Hepatocyte (in vitro differentiated cells): ENCODE measurements around the gene TRMT1.

Experiments used
- EZH2 ChIP-seq: fragments of 200-600 bp; sonication (generic); IDR thresholded peaks from 2 replicates; pipeline ENCODE4 v1.6.1; 2016; ENCODE audit warnings: antibody characterized with exemption, mild to moderate bottlenecking, borderline replicate concordance
- EZH2phosphoT487 ChIP-seq: fragments of 200-600 bp; sonication (generic); IDR thresholded peaks from one replicate; pipeline ENCODE4 v1.6.1; 2018; ENCODE audit warnings: antibody characterized with exemption, mild to moderate bottlenecking, low read depth, moderate library complexity; ENCODE audit not compliant: unreplicated experiment, severe bottlenecking
- TF ChIP-seq, protein P1 (sequence below): fragments of 200-600 bp; sonication (generic); IDR thresholded peaks from 2 replicates; pipeline ENCODE4 v1.5.1; 2016; ENCODE audit warnings: antibody characterized with exemption, mild to moderate bottlenecking; ENCODE audit not compliant: poor library complexity

DNA sequence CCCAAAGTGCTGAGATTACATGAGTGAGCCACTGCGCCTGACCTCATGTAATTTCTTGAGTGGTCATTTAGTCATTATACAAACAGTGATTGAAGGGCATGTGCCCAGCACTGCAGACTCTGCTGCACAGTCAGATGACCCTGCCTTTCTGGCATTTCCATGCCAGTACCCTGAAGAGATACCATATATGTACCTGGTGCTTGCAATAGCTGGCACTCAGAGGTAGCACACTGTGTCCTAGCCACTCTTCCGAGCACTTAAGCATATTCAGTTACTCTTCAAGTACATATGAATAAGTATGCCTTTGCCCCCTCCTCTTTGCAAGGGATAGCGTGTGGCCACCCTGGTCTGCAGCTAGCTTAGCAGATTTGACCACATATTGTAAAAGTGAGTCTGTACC, 18.1 kb upstream of the TRMT1 start:
- TF ChIP-seq, protein P1, sequence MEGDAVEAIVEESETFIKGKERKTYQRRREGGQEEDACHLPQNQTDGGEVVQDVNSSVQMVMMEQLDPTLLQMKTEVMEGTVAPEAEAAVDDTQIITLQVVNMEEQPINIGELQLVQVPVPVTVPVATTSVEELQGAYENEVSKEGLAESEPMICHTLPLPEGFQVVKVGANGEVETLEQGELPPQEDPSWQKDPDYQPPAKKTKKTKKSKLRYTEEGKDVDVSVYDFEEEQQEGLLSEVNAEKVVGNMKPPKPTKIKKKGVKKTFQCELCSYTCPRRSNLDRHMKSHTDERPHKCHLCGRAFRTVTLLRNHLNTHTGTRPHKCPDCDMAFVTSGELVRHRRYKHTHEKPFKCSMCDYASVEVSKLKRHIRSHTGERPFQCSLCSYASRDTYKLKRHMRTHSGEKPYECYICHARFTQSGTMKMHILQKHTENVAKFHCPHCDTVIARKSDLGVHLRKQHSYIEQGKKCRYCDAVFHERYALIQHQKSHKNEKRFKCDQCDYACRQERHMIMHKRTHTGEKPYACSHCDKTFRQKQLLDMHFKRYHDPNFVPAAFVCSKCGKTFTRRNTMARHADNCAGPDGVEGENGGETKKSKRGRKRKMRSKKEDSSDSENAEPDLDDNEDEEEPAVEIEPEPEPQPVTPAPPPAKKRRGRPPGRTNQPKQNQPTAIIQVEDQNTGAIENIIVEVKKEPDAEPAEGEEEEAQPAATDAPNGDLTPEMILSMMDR: no peak
- TF ChIP-seq EZH2 (no peak), EZH2phosphoT487 (no peak)
